Measurements from ENCODE around the gene IL27RA. TPM values are rescaled to one million over a fixed set of nuclear protein-coding genes. Genes with fewer than 3 reads are reported as not detected.

Gene IL27RA
- polyA plus RNA-seq, 2 of the 4 experiments (the other 2 are of a cell fraction), result 3.0 to 4.5 TPM

DNA sequence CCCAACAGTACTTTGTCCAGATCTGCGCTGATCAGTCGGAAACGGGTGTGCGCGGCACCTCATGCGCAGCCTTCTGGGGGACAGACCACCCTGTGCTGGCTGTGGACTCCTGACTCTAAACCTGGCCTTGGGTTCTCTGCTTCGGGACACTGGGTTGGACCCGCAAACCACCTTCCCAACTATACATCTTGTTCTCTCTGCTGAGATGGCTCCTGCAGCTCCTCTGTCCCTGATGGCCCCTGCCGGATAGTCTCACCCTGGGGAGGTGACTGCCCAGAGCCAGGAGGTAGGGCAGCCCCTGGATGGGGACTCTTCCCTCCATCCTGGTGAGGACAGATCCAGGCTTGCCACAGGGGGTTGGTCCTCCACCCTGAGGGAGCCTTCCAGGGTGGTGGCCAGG, 48.8 kb upstream of the IL27RA start:
- no peak for FAIRE-seq
- CTCF ChIA-PET, result no interaction called here

DNA sequence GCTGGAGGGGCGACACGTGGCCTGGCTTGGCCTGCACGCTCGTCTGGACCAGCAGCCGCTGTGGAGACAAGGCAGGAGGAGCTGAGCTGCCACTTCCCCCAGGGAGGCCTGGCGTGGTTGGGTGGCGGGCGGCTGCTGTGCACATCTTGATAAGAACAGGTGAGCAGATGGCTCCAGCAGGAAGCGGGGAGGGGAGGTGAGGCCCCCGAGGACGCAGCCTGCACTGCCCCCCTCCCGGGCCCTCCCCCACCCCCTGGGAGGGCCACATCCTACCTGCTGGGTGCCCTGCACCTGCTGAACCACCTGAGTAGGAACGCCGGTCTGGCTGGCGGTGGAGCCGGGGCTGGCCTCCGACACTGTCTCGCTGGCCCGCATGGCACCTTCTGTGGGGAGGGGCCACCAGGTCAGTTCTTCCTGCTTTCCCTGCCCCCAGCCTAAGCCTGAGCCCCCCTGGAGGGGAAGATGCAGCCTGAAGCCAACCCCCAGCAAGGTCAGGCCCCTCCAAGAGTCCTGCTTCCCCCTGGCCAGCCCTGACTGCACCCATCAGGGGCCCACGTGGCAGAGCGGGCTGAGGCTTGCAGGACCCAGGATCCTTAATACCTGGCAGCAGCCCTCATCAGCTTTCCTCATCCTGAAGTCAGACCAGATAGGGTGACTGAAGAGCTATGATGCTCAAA, 48.2 kb upstream of the IL27RA start:
- H3K4me2 ChIP-seq, result no peak overlapping the region
- FAIRE-seq, result no peak

More for the DNA sequence above, 48.8 kb upstream of the IL27RA start:
- Histone ChIP-seq H3K4me1 (no peaks in the 10 kb centered on the region), H3K9me3 (no peaks in the 10 kb centered on the region), H3K27ac (no peak overlapping the region), H3K4me3 (no peak overlapping the region), H3K4me2 (no peak overlapping the region)
- TF ChIP-seq TFCP2L1 (CRISPR knock-in tag; IDR thresholded peaks at IDR 0.05), result no peak
- no peak for TF ChIP-seq FOXS1 (CRISPR knock-in tag; IDR thresholded peaks at IDR 0.05)
- no peak for TF ChIP-seq CHD2 (IDR thresholded peaks at IDR 0.05; ENCODE audit: low read length, partially characterized antibody)
- TF ChIP-seq EHF (CRISPR knock-in tag; IDR thresholded peaks at IDR 0.05), result no peak
- TF ChIP-seq MAZ (IDR thresholded peaks at IDR 0.05; ENCODE audit: borderline replicate concordance, low read depth, low read length), result no peak
- TF ChIP-seq BHLHE40 (IDR thresholded peaks at IDR 0.05; ENCODE audit: low read depth, low read length), result no peak
- TF ChIP-seq KDM5A (IDR thresholded peaks at IDR 0.05), result no peak
- no peak for TF ChIP-seq NPAS2 (CRISPR knock-in tag; IDR thresholded peaks at IDR 0.05; ENCODE audit: borderline replicate concordance)
- TF ChIP-seq, protein P1, sequence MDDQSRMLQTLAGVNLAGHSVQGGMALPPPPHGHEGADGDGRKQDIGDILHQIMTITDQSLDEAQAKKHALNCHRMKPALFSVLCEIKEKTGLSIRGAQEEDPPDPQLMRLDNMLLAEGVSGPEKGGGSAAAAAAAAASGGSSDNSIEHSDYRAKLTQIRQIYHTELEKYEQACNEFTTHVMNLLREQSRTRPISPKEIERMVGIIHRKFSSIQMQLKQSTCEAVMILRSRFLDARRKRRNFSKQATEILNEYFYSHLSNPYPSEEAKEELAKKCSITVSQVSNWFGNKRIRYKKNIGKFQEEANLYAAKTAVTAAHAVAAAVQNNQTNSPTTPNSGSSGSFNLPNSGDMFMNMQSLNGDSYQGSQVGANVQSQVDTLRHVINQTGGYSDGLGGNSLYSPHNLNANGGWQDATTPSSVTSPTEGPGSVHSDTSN (IDR thresholded peaks at IDR 0.05), result no peak
- TF ChIP-seq, protein P2, sequence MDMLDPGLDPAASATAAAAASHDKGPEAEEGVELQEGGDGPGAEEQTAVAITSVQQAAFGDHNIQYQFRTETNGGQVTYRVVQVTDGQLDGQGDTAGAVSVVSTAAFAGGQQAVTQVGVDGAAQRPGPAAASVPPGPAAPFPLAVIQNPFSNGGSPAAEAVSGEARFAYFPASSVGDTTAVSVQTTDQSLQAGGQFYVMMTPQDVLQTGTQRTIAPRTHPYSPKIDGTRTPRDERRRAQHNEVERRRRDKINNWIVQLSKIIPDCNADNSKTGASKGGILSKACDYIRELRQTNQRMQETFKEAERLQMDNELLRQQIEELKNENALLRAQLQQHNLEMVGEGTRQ (IDR thresholded peaks at IDR 0.05), result no peak
- TF ChIP-seq ESRRA (IDR thresholded peaks at IDR 0.05; ENCODE audit: borderline replicate concordance, low read length), result no peak
- no peak for TF ChIP-seq ZSCAN20 (CRISPR knock-in tag; IDR thresholded peaks at IDR 0.05)
- POLR2A ChIA-PET, result no interaction called here
- WGBS (ENCODE audit: missing lambda C conversion rate), result 98% methylated on average over 8 of the region's 9 CpGs
- DNase-seq (ENCODE audit: low read depth in 1 of 2, low spot score in 1 of 2) (no peak), ATAC-seq (no peak)

More for the DNA sequence above, 48.2 kb upstream of the IL27RA start:
- DNase-seq (ENCODE audit: low read depth in 1 of 2, low spot score in 1 of 2), result no peak
- ChIA-PET CTCF (interaction anchor here (0.9 kb wide), 1 partner anchor 11 kb away, joined by 3 read pairs; no protein-coding TSS in a partner anchor), POLR2A (no interaction called here)
- H3K4me3 ChIP-seq, result no peak overlapping the region
- H3K27ac ChIP-seq, result no peak overlapping the region
- no peak for ATAC-seq
- TF ChIP-seq BHLHE40 (IDR thresholded peaks at IDR 0.05; ENCODE audit: low read depth, low read length) (no peak), ZC3H11A (IDR thresholded peaks at IDR 0.05) (no peak), KDM5A (IDR thresholded peaks at IDR 0.05) (no peak), FOXS1 (CRISPR knock-in tag; IDR thresholded peaks at IDR 0.05) (no peak), HOXA7 (CRISPR knock-in tag; IDR thresholded peaks at IDR 0.05) (no peak), RFX5 (IDR thresholded peaks at IDR 0.05) (no peak), HOXB5 (CRISPR knock-in tag; IDR thresholded peaks at IDR 0.05) (no peak), GATA3 (IDR thresholded peaks at IDR 0.05; ENCODE audit: borderline replicate concordance) (no peak), FOSL2 (IDR thresholded peaks at IDR 0.05) (no peak), FOSL2 (CRISPR knock-in tag; IDR thresholded peaks at IDR 0.05) (no peak), RARB (CRISPR knock-in tag; IDR thresholded peaks at IDR 0.05) (no peak), CBX8 (IDR thresholded peaks at IDR 0.05) (no peak), MYC (IDR thresholded peaks at IDR 0.05; ENCODE audit: borderline replicate concordance, low read length) (no peak), NFE2L2 (conservative IDR thresholded peaks at IDR 0.05; ENCODE audit: low read length) (no peak), TP53 (CRISPR knock-in tag; IDR thresholded peaks at IDR 0.05) (no peak)
- TF ChIP-seq, protein P1 (IDR thresholded peaks at IDR 0.05), result no peak
- TF ChIP-seq, protein P3, sequence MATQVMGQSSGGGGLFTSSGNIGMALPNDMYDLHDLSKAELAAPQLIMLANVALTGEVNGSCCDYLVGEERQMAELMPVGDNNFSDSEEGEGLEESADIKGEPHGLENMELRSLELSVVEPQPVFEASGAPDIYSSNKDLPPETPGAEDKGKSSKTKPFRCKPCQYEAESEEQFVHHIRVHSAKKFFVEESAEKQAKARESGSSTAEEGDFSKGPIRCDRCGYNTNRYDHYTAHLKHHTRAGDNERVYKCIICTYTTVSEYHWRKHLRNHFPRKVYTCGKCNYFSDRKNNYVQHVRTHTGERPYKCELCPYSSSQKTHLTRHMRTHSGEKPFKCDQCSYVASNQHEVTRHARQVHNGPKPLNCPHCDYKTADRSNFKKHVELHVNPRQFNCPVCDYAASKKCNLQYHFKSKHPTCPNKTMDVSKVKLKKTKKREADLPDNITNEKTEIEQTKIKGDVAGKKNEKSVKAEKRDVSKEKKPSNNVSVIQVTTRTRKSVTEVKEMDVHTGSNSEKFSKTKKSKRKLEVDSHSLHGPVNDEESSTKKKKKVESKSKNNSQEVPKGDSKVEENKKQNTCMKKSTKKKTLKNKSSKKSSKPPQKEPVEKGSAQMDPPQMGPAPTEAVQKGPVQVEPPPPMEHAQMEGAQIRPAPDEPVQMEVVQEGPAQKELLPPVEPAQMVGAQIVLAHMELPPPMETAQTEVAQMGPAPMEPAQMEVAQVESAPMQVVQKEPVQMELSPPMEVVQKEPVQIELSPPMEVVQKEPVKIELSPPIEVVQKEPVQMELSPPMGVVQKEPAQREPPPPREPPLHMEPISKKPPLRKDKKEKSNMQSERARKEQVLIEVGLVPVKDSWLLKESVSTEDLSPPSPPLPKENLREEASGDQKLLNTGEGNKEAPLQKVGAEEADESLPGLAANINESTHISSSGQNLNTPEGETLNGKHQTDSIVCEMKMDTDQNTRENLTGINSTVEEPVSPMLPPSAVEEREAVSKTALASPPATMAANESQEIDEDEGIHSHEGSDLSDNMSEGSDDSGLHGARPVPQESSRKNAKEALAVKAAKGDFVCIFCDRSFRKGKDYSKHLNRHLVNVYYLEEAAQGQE (IDR thresholded peaks at IDR 0.05), result no peak
- TF ChIP-seq, protein P4, sequence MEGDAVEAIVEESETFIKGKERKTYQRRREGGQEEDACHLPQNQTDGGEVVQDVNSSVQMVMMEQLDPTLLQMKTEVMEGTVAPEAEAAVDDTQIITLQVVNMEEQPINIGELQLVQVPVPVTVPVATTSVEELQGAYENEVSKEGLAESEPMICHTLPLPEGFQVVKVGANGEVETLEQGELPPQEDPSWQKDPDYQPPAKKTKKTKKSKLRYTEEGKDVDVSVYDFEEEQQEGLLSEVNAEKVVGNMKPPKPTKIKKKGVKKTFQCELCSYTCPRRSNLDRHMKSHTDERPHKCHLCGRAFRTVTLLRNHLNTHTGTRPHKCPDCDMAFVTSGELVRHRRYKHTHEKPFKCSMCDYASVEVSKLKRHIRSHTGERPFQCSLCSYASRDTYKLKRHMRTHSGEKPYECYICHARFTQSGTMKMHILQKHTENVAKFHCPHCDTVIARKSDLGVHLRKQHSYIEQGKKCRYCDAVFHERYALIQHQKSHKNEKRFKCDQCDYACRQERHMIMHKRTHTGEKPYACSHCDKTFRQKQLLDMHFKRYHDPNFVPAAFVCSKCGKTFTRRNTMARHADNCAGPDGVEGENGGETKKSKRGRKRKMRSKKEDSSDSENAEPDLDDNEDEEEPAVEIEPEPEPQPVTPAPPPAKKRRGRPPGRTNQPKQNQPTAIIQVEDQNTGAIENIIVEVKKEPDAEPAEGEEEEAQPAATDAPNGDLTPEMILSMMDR (IDR thresholded peaks at IDR 0.05), result no peak
- H3K9me3 ChIP-seq, result no peaks in the 10 kb centered on the region
- H3K4me1 ChIP-seq, result no peaks in the 10 kb centered on the region
- WGBS (ENCODE audit: missing lambda C conversion rate), result 98% methylated on average over 7 of the region's 21 CpGs

Data from A549 (cell line).